ENCODE measurements around the gene HOXA5. TPM values are rescaled to one million over a fixed set of nuclear protein-coding genes. Genes with fewer than 3 reads are reported as not detected.

Gene HOXA5
- total and polyA plus RNA-seq, 8 donors, result 0.24 to 1.4 (median 0.81) TPM; not detected in 1

DNA sequence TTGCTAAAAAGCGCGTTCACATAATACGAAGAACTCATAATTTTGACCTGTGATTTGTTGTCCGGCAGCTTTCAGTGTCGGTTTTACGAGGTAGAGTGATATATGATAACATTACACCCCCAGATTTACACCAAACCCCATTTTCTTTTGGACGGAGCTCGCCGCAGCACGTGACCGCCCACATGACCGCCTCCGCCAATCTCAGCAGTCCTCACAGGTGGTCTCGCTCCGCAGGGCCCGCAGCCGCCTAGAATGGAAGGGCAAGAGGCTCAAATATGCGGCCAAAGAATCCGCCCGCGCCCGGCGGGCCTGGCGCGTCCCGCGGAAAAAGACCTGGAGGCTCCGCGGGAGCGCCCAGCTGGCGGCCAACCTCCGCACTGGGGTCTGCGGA lies 13.0 kb upstream of the HOXA5 start, which contains the start of gene HOXA7:
HOXA7 (minus strand) TSS at position 168 of the 391 bp plus-strand sequence; CDS start at position 38, 130 bp downstream.
- FAIRE-seq, result no peak
- H3K27ac ChIP-seq, result no peak within 1 kb of the TSS
- TF ChIP-seq, protein P1, sequence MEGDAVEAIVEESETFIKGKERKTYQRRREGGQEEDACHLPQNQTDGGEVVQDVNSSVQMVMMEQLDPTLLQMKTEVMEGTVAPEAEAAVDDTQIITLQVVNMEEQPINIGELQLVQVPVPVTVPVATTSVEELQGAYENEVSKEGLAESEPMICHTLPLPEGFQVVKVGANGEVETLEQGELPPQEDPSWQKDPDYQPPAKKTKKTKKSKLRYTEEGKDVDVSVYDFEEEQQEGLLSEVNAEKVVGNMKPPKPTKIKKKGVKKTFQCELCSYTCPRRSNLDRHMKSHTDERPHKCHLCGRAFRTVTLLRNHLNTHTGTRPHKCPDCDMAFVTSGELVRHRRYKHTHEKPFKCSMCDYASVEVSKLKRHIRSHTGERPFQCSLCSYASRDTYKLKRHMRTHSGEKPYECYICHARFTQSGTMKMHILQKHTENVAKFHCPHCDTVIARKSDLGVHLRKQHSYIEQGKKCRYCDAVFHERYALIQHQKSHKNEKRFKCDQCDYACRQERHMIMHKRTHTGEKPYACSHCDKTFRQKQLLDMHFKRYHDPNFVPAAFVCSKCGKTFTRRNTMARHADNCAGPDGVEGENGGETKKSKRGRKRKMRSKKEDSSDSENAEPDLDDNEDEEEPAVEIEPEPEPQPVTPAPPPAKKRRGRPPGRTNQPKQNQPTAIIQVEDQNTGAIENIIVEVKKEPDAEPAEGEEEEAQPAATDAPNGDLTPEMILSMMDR (IDR thresholded peaks at IDR 0.05), result no peak
- peak in 4 of 6 donors; percentile 1 to 59 (median 34) for DNase-seq
- H3K27me3 ChIP-seq, result peaks cover 15 to 82% (median 39%) of the 10 kb centered on the region in 4 donors
- H3K36me3 ChIP-seq, result no peaks in the 10 kb centered on the region
- H3K9me3 ChIP-seq, result no peaks in the 10 kb centered on the region
- peak within 1 kb of the TSS in 1 of 4 donors; percentile 29 for H3K4me3 ChIP-seq
- no peak for ATAC-seq
- 5 to 7% methylated on average over 33 of the region's 33 CpGs for WGBS, 2 donors
- H3K4me1 ChIP-seq, result peaks cover 0 to 5% (median 4%) of the 10 kb centered on the region in 3 donors
- intact Hi-C loops (cut with DNase I), result loop anchor here in 1 of 3 donors (10.0 kb wide), 1 partner anchor 1302 kb away; no protein-coding TSS in a partner anchor

DNA sequence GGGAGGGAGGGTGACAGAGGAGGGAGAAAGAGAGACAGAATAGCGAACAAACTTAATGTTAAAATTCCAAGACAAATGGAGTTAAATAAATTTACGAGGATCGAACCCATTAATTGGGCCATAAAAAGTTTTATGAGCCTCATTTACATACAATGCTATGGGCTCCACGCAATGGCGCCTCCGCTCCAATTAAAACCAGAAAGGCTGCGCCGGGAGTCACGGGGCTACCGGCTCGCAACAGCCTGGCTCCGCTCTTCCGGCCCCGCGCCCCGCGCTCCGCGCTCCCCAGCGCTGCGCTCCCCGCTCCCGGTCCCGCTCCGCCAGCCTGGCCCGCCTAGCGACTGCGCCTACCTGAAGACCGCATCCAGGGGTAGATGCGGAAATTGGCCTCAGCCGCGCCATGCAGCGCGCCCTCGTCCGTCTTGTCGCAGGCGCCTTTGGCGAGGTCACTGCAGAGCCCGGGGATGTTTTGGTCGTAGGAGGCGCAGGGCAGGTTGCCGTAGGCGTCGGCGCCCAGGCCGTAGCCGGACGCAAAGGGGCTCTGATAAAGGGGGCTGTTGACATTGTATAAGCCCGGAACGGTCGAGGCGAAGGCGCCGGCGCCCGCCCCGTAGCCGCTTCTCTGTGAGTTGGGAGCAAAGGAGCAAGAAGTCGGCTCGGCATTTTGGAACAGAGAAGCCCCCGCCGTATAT lies 12.5 kb upstream of the HOXA5 start:
- Histone ChIP-seq H3K36me3 (no peaks in the 10 kb centered on the region), H3K27me3 (peaks cover 19 to 84% (median 39%) of the 10 kb centered on the region in 4 donors), H3K4me3 (peak overlapping the region in 1 of 4 donors; percentile 29), H3K9me3 (no peaks in the 10 kb centered on the region), H3K4me1 (peaks cover 0 to 9% (median 5%) of the 10 kb centered on the region in 3 donors), H3K27ac (no peak overlapping the region)
- 5 to 8% methylated on average over 58 to 63 of the region's 63 CpGs for WGBS, 2 donors
- TF ChIP-seq, protein P1 (IDR thresholded peaks at IDR 0.05), result no peak
- intact Hi-C loops (cut with DNase I), result loop anchor here in 1 of 3 donors (10.0 kb wide), 1 partner anchor 1301 kb away; no protein-coding TSS in a partner anchor
- FAIRE-seq, result no peak
- no peak for ATAC-seq
- DNase-seq, result peak in 5 of 6 donors; percentile 1 to 62 (median 12)

DNA sequence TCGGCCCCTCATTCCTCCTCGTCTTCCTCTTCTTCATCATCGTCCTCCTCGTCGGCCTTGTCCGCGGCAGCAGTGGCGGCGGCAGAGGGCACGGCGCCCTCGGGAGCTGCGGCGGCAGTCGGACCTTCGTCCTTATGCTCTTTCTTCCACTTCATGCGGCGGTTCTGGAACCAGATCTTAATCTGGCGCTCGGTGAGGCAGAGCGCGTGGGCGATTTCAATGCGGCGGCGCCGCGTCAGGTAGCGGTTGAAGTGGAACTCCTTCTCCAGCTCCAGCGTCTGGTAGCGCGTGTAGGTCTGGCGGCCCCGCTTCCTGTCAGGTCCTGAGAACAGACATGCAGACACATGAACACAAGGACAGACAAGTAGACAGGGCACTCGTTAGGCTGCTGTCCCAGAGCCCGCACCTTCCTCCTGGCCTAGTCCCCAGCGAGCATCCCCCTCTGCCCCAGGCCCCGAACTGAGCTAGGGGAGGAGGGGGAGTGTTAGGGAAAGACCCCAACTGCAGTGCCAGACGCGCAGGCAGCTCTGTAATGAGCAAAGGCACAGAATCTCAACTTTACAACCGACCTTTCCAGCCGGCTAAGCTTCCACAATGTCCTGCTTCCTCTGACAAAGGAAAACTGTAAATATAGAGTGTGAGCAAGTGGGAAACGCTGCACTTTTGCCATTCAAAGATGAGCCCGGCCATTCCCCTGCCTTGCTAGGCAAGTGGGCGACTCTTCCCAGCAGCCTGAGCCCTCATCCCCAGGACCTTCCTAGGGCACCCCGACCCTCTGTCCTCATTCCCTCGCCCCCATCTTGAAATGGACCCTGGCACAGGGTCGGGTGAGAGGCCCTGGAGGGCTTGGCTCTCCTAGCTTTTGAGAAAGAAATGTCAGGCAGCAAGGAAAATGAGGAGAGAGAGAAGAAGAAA lies 11.7 kb upstream of the HOXA5 start:
- peaks cover 0 to 10% (median 0%) of the 10 kb centered on the region in 3 donors for H3K4me1 ChIP-seq
- no peak overlapping the region for H3K4me3 ChIP-seq
- peaks cover 19 to 81% (median 39%) of the 10 kb centered on the region in 4 donors for H3K27me3 ChIP-seq
- FAIRE-seq (no peak), ATAC-seq (no peak), DNase-seq (peak in 5 of 6 donors; percentile 1 to 61 (median 6))
- WGBS, 2 donors, result 11 to 12% methylated on average over 48 of the region's 48 CpGs
- intact Hi-C loops (cut with DNase I), result loop anchor here in 1 of 3 donors (10.0 kb wide), 1 partner anchor 1300 kb away; no protein-coding TSS in a partner anchor
- H3K9me3 ChIP-seq, result no peaks in the 10 kb centered on the region
- H3K27ac ChIP-seq, result no peak overlapping the region
- TF ChIP-seq, protein P1 (IDR thresholded peaks at IDR 0.05), result no peak
- no peaks in the 10 kb centered on the region for H3K36me3 ChIP-seq

DNA sequence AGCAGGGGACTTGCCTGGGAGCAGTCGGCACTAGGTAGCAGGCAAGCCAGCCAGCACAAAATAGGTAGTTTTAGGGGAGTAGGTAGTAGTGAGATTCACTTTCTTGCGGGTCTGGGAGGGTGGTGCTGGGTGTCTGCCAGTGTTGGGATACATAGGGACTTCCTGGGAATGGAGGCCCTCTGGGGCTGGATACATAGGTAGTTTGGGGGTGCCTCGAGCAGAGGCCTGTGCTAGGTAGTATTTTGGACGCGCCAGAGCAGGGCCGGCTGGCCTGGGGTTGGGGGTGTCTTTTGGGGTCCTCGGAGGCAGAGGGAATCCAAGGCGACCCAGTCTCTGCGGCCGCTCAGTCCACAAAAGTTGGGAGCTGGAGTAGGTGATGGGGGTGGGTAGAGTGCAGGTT lies 10.9 kb upstream of the HOXA5 start:
- no peak overlapping the region for H3K4me3 ChIP-seq
- H3K9me3 ChIP-seq, result no peaks in the 10 kb centered on the region
- no peak overlapping the region for H3K27ac ChIP-seq
- H3K36me3 ChIP-seq, result no peaks in the 10 kb centered on the region
- DNase-seq (peak in 3 of 6 donors; percentile 1 to 50 (median 11)), ATAC-seq (no peak), FAIRE-seq (no peak)
- TF ChIP-seq, protein P1 (IDR thresholded peaks at IDR 0.05), result no peak
- intact Hi-C loops (cut with DNase I), result loop anchor here in 1 of 3 donors (10.0 kb wide), 1 partner anchor 1300 kb away; no protein-coding TSS in a partner anchor
- peaks cover 19 to 77% (median 37%) of the 10 kb centered on the region in 4 donors for H3K27me3 ChIP-seq
- WGBS, 2 donors, result 17 to 20% methylated on average over 10 of the region's 10 CpGs
- peaks cover 0 to 10% (median 0%) of the 10 kb centered on the region in 3 donors for H3K4me1 ChIP-seq
